22Rv1 (cell line): Measurements from ENCODE around the gene PLEKHM3.

Experiments
- H3K27ac ChIP-seq: fragments of 450-650 bp; 2 replicates; pipeline ENCODE4 v1.5.1; 2017
- CTCF ChIP-seq: fragments of 450-650 bp; IDR thresholded peaks from 2 replicates; pipeline ENCODE4 v1.5.1; 2017; ENCODE audit warnings: mild to moderate bottlenecking
- ZFX ChIP-seq: fragments of 450-650 bp; IDR thresholded peaks from 2 replicates; pipeline ENCODE4 v1.6.1; 2017; ENCODE audit warnings: antibody characterized with exemption, borderline replicate concordance

PLEKHM3 gene

GRCh38 chr2:207884127-207884526 is 141.2 kb downstream of the PLEKHM3 start:
- TF ChIP-seq ZFX (no peak), CTCF (no peak)
- H3K27ac ChIP-seq: no peak overlapping the region

GRCh38 chr2:207883002-207883780 is 142.1 kb downstream of the PLEKHM3 start:
- TF ChIP-seq ZFX: no peak
- no peak for TF ChIP-seq CTCF
- H3K27ac ChIP-seq: no peak overlapping the region

- no peak for TF ChIP-seq CTCF
- no peak for TF ChIP-seq ZFX
- H3K27ac ChIP-seq: no peak overlapping the region
These were observed 143.4 kb downstream of the PLEKHM3 start for GRCh38 chr2:207881902-207882301.

- no peak overlapping the region for H3K27ac ChIP-seq
These were observed 145.8 kb downstream of the PLEKHM3 start for GRCh38 chr2:207879536-207879935.

GRCh38 chr2:207876842-207877535 is 148.3 kb downstream of the PLEKHM3 start:
- no peak for TF ChIP-seq CTCF
- no peak for TF ChIP-seq ZFX
- H3K27ac ChIP-seq: no peak overlapping the region

More at GRCh38 chr2:207879536-207879935, 145.8 kb downstream of the PLEKHM3 start:
- TF ChIP-seq CTCF (no peak), ZFX (no peak)

- H3K27ac ChIP-seq: no peak overlapping the region
These were observed 149.7 kb downstream of the PLEKHM3 start for GRCh38 chr2:207875473-207876212.

More at GRCh38 chr2:207875473-207876212, 149.7 kb downstream of the PLEKHM3 start:
- TF ChIP-seq CTCF (no peak), ZFX (no peak)
